GM23248 (cell line): Measurements from ENCODE around the gene WDR74. TPM values are rescaled to one million over a fixed set of nuclear protein-coding genes. Genes with fewer than 3 reads are reported as not detected.
"Not testable (repeated sequence)": the region's sequence is repeated elsewhere in the genome, so short reads cannot be mapped to it uniquely, and the experiment has no call there.

Source experiments
- DNase-seq: peaks from one replicate; pipeline ENCODE4 v3.0.0-alpha.2; 2015
- H2AFZ ChIP-seq: fragments of 200-600 bp; sonication (generic); 2 replicates; pipeline ENCODE4 v1.6.1; 2016; ENCODE audit warnings: antibody characterized with exemption
- H3F3A ChIP-seq: fragments of 200-600 bp; sonication (generic); 2 replicates; pipeline ENCODE4 v1.6.1; 2016; ENCODE audit warnings: mild to moderate bottlenecking, antibody characterized with exemption, mixed run types; ENCODE audit not compliant: insufficient read depth
- H3K27ac ChIP-seq: fragments of 200-600 bp; sonication (generic); 2 replicates; pipeline ENCODE4 v1.5.1; 2016; ENCODE audit warnings: mild to moderate bottlenecking
- H3K27me3 ChIP-seq: fragments of 200-600 bp; sonication (generic); replicated peaks from 2 replicates; pipeline ENCODE4 v1.6.1; 2016; ENCODE audit warnings: mild to moderate bottlenecking; ENCODE audit not compliant: insufficient read depth
- H3K36me3 ChIP-seq: fragments of 200-600 bp; sonication (generic); 2 replicates; pipeline ENCODE4 v1.6.1; 2016; ENCODE audit warnings: low read depth, mild to moderate bottlenecking
- H3K4me1 ChIP-seq: fragments of 200-600 bp; sonication (generic); 2 replicates; pipeline ENCODE4 v1.6.1; 2016; ENCODE audit warnings: mild to moderate bottlenecking; ENCODE audit not compliant: insufficient read depth
- H3K4me2 ChIP-seq: fragments of 200-600 bp; sonication (generic); one replicate; pipeline ENCODE4 v1.6.1; 2016; ENCODE audit warnings: mild to moderate bottlenecking; ENCODE audit not compliant: unreplicated experiment
- H3K4me3 ChIP-seq: fragments of 200-600 bp; sonication (generic); 2 replicates; pipeline ENCODE4 v1.5.1; 2016; ENCODE audit warnings: mild to moderate bottlenecking
- H3K79me2 ChIP-seq: fragments of 200-600 bp; sonication (generic); 2 replicates; pipeline ENCODE4 v1.6.1; 2016; ENCODE audit warnings: mild to moderate bottlenecking; ENCODE audit not compliant: insufficient read depth
- H3K9ac ChIP-seq: fragments of 200-600 bp; sonication (generic); 2 replicates; pipeline ENCODE4 v1.6.1; 2016; ENCODE audit warnings: mild to moderate bottlenecking
- H3K9me2 ChIP-seq: fragments of 200-600 bp; sonication (generic); 2 replicates; pipeline ENCODE4 v1.6.1; 2016; ENCODE audit warnings: mixed run types, mild to moderate bottlenecking, moderate library complexity; ENCODE audit not compliant: insufficient read depth
- H3K9me3 ChIP-seq: fragments of 200-600 bp; sonication (generic); one replicate; pipeline ENCODE4 v1.6.1; 2017; ENCODE audit warnings: low read depth
- H4K20me1 ChIP-seq: fragments of 200-600 bp; sonication (generic); 2 replicates; pipeline ENCODE4 v1.6.0; 2016; ENCODE audit not compliant: insufficient read depth
- EZH2 ChIP-seq: fragments of 200-600 bp; sonication (generic); IDR thresholded peaks from 2 replicates; pipeline ENCODE4 v1.6.1; 2018; ENCODE audit warnings: antibody characterized with exemption, mild to moderate bottlenecking; ENCODE audit not compliant: insufficient read depth, poor library complexity, severe bottlenecking
- EZH2phosphoT487 ChIP-seq: fragments of 200-600 bp; sonication (generic); IDR thresholded peaks from 2 replicates; pipeline ENCODE4 v1.6.1; 2018; ENCODE audit warnings: antibody characterized with exemption, moderate library complexity, mild to moderate bottlenecking, low read depth; ENCODE audit not compliant: insufficient read depth
- WGBS, 2 experiments: methylation state at CpG; one replicate each; pipeline ENCODE4 v1.1.6; 2015 to 2017; ENCODE audit warnings: low lambda C conversion rate in 2 of 2, low coverage in 1 of 2; ENCODE audit errors: missing lambda C conversion rate in 2 of 2; 5-methylcytosine and 5-hydroxymethylcytosine counted together
- in situ Hi-C: fragments of 300-500 bp; cut with MboI; formaldehyde crosslinking; loops from 2 replicates; pipeline ENCODE4 v1.15.0; 2020
- polyA plus RNA-seq: library from polyadenylated mRNA; unstranded; fragments of >200 nt; fragmentation: Nextera tagmentation; extraction: Ambion mirVana; gene quantifications from 2 replicates; pipeline ENCODE4 v1.2.1, GENCODE V29; 2016
- total RNA-seq: library from RNA; depleted of rRNA; stranded (reverse); fragments of >200 nt; shearing (Covaris generic); gene quantifications from 2 replicates; pipeline ENCODE4 v1.2.3, GENCODE V29; 2014

WDR74 gene
- total and polyA plus RNA-seq, 2 experiments from 2014 or later, result 33.6 to 50.4 TPM

DNA sequence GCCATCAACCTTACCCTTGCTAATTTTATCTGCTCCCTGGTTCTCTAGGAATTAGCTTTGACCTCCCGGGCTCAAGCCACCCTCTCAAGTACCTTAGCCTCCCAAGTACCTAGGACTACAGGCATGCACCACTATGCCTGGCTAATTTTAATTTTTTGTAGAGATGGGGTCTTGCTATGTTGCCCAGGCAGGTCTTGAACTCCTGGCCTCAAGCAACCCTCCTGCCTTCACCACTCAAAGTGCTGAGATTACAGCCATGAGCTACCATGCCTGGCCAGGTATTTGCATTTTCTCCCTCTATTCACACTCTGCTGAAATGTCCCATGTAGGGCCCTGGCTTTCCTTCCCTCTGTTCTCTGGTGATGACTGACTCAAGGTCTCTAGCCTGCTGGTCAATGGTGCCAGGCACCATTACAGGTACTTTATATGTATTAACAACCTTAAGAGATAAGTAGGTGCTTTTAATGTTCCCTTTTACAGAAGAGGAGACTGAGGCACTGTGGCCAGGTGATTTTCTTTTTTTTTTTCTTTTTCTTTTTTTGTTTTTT lies 8.5 kb upstream of the WDR74 start:
- TF ChIP-seq EZH2phosphoT487, result no peak
- no peak for TF ChIP-seq EZH2
- Histone ChIP-seq H3K9ac (no peak overlapping the region), H3K27me3 (no peaks in the 10 kb centered on the region), H3K4me3 (no peak overlapping the region), H4K20me1 (peaks cover 1% of the 10 kb centered on the region; the same call in 1 of the 2 replicates), H3K36me3 (peaks cover 15% of the 10 kb centered on the region), H3F3A (peaks cover 30% of the 10 kb centered on the region), H3K27ac (no peak overlapping the region), H3K4me1 (peaks cover under 1% of the 10 kb centered on the region; the same call in 1 of the 2 replicates), H3K4me2 (no peak overlapping the region), H3K9me2 (no peaks in the 10 kb centered on the region), H3K79me2 (peaks cover 5% of the 10 kb centered on the region), H2AFZ (no peak overlapping the region), H3K9me3 (no peaks in the 10 kb centered on the region)
- in situ Hi-C loops, result no loop called here
- 90 to 100% methylated on average over 1 of the region's 1 CpG for WGBS, 2 experiments
- no peak for DNase-seq

DNA sequence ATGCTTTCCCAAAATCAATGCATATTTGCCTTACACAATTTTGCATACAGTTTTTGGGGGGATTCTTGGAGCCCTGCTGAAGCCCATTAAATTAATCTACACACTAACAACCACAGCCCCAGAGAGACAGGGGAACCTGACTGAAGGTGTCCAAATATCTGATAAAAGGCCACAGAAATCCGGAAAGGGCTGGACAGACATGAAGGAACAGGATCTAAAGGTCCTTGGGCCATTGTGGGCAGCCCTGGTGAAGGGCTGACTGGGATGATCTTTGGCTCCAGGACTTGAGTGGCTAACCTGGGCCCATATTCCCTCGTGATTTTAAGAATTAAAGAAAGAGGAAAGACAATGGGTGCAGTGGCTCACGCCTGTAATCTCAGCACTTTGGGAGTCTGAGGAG lies 6.8 kb upstream of the WDR74 start:
- Histone ChIP-seq H4K20me1 (no peaks in the 10 kb centered on the region), H3F3A (peaks cover 14% of the 10 kb centered on the region), H3K27ac (no peak overlapping the region), H3K36me3 (no peaks in the 10 kb centered on the region), H3K4me3 (no peak overlapping the region), H3K9ac (no peak overlapping the region), H2AFZ (no peak overlapping the region), H3K27me3 (no peaks in the 10 kb centered on the region), H3K4me1 (peaks cover 9% of the 10 kb centered on the region; the same call in 1 of the 2 replicates), H3K9me3 (no peaks in the 10 kb centered on the region), H3K4me2 (no peak overlapping the region), H3K79me2 (no peaks in the 10 kb centered on the region), H3K9me2 (no peaks in the 10 kb centered on the region)
- TF ChIP-seq EZH2phosphoT487 (no peak), EZH2 (no peak)
- 61 to 73% methylated on average over 3 of the region's 3 CpGs for WGBS, 2 experiments
- in situ Hi-C loops, result no loop called here
- DNase-seq, result no peak

DNA sequence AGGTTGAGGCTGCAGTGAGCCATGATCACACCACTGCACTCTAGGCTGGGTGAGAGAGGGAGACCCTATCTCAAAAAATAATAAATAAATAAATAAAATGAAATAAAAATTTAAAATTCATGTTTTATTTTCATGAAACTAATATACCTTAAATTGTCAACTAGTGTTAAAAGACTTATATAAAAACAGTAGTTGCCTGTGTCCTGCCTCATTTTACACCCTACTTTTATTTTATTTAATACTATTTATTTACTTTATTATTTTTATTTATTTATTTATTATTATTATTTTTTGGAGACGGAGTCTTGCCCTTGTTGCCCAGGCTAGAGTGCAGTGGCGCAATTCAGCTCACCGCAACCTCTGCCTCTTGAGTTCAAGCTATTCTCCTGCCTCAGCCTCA lies 4.8 kb upstream of the WDR74 start:
- Histone ChIP-seq H3K27ac (no peak overlapping the region), H3K27me3 (no peaks in the 10 kb centered on the region), H3K79me2 (peaks cover 2% of the 10 kb centered on the region), H3K4me3 (no peak overlapping the region), H3K9me2 (no peaks in the 10 kb centered on the region), H3K36me3 (no peaks in the 10 kb centered on the region), H3K9me3 (no peaks in the 10 kb centered on the region), H4K20me1 (no peaks in the 10 kb centered on the region), H3F3A (peaks cover 8% of the 10 kb centered on the region), H3K4me2 (no peak overlapping the region), H3K9ac (no peak overlapping the region), H2AFZ (no peak overlapping the region), H3K4me1 (peaks cover 9% of the 10 kb centered on the region; the same call in 1 of the 2 replicates)
- no peak for DNase-seq
- 96 to 97% methylated on average over 3 of the region's 3 CpGs for WGBS, 2 experiments
- in situ Hi-C loops, result no loop called here
- no peak for TF ChIP-seq EZH2
- TF ChIP-seq EZH2phosphoT487, result no peak

DNA sequence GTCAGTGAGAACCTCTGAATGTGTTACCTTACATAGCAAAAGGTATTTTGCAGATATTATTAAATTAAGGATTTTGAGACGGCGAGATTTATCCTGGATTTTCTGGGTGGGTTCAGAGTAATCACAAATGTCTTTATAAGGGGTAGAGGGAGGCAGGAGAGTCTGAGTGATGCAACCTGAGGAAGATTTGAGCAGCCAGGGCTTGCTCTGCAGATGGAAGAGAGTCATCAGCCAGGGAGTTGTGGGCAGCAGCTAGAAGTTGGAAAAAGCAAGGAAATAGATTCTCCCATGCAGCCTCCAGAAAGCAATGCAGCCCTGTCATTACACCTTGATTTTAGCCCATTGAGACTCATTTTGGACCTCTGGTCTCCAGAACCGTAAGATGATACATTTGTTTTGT lies 4.1 kb upstream of the WDR74 start:
- no peaks in the 10 kb centered on the region for H3K27me3 ChIP-seq
- no peaks in the 10 kb centered on the region for H3K36me3 ChIP-seq
- TF ChIP-seq EZH2phosphoT487 (no peak), EZH2 (no peak)
- H3K4me2 ChIP-seq, result no peak overlapping the region
- no peak overlapping the region for H3K9ac ChIP-seq
- H3K9me2 ChIP-seq, result no peaks in the 10 kb centered on the region
- H3K4me3 ChIP-seq, result no peak overlapping the region
- H3K9me3 ChIP-seq, result no peaks in the 10 kb centered on the region
- peaks cover 8% of the 10 kb centered on the region for H3F3A ChIP-seq
- H3K27ac ChIP-seq, result no peak overlapping the region
- 94 to 100% methylated on average over 3 of the region's 3 CpGs for WGBS, 2 experiments
- DNase-seq, result no peak
- no peaks in the 10 kb centered on the region for H4K20me1 ChIP-seq
- H3K4me1 ChIP-seq, result peaks cover 9% of the 10 kb centered on the region; the same call in 1 of the 2 replicates
- H2AFZ ChIP-seq, result peak overlapping the region; percentile 49
- in situ Hi-C loops, result no loop called here
- H3K79me2 ChIP-seq, result peaks cover 8% of the 10 kb centered on the region

DNA sequence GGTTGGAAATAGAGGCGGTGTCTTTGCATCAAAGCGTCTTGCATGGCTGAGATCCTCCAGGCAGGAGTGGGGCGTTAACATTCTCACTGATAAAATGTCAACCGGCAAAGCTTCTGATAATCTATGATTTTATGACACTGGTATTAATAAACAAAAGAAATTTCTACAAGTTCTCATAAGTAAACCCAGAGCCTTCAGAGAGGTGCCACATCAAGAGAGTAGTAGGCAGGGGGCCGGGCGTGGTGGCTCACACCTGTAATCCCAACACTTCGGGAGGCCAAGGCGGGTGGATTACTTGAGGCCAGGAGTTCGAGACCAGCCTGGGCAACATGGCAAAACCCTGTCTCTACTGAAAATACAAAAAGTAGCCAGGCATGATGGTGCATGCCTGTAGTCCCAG lies 3.5 kb upstream of the WDR74 start:
- DNase-seq, H3F3A ChIP-seq, in situ Hi-C loops, H3K36me3 ChIP-seq, H3K4me3 ChIP-seq, H3K9me3 ChIP-seq, H4K20me1 ChIP-seq, H3K27me3 ChIP-seq, H3K9me2 ChIP-seq, H3K4me1 ChIP-seq: not testable (repeated sequence)
- Histone ChIP-seq H3K79me2 (peaks cover 14% of the 10 kb centered on the region), H3K27ac (peak overlapping the region; percentile 99), H3K4me2 (peak overlapping the region; percentile 83), H2AFZ (peak overlapping the region; percentile 91), H3K9ac (peak overlapping the region; percentile 95)
- WGBS, 2 experiments, result 90 to 92% methylated on average over 9 of the region's 9 CpGs
